Neural cell (in vitro differentiated cells): Measurements from ENCODE around the gene PDE3B. TPM values are rescaled to one million over a fixed set of nuclear protein-coding genes. Genes with fewer than 3 reads are reported as not detected.

Source experiments
- H2AFZ ChIP-seq: fragments of 200-600, 300-800 bp; sonication (generic), shearing (Covaris generic); 2 replicates; pipeline ENCODE4 v1.6.0; 2014; ENCODE audit warnings: low read depth, mild to moderate bottlenecking, antibody characterized with exemption, low read length, moderate library complexity
- H3F3A ChIP-seq: fragments of 200-600 bp; shearing (Covaris generic); 2 replicates; pipeline ENCODE4 v1.6.1; 2016; ENCODE audit warnings: mild to moderate bottlenecking, moderate library complexity, mixed read lengths, antibody characterized with exemption, low read length; ENCODE audit not compliant: insufficient read depth, poor library complexity, severe bottlenecking
- H3K27ac ChIP-seq: fragments of 200-600, 300-800 bp; sonication (generic), shearing (Covaris generic); 2 replicates; pipeline ENCODE4 v1.5.1; 2014; ENCODE audit warnings: mild to moderate bottlenecking, low read length, moderate library complexity
- H3K27me3 ChIP-seq: fragments of 300-800, 200-600 bp; sonication (generic), shearing (Covaris generic); 2 replicates; pipeline ENCODE4 v1.6.0; 2014; ENCODE audit warnings: mild to moderate bottlenecking, low read depth, low read length, moderate library complexity; ENCODE audit not compliant: insufficient read depth
- H3K36me3 ChIP-seq: fragments of 300-800, 200-600 bp; sonication (generic), shearing (Covaris generic); 2 replicates; pipeline ENCODE4 v1.5.1; 2014; ENCODE audit warnings: mild to moderate bottlenecking, antibody characterized with exemption, low read length, moderate library complexity; ENCODE audit not compliant: insufficient read depth
- H3K4me2 ChIP-seq: fragments of 300-800, 200-600 bp; sonication (generic), shearing (Covaris generic); 2 replicates; pipeline ENCODE4 v1.6.0; 2014; ENCODE audit warnings: mild to moderate bottlenecking, low read length
- H3K4me3 ChIP-seq: fragments of 300-800, 200-600 bp; sonication (generic), shearing (Covaris generic); 2 replicates; pipeline ENCODE4 v1.5.1; 2014; ENCODE audit warnings: mild to moderate bottlenecking, low read length, moderate library complexity
- H3K79me2 ChIP-seq: fragments of 200-600 bp; shearing (Covaris generic); replicated peaks from 2 replicates; pipeline ENCODE4 v1.6.0; 2014; ENCODE audit warnings: mild to moderate bottlenecking, low read length, moderate library complexity; ENCODE audit not compliant: insufficient read depth
- H3K9ac ChIP-seq: fragments of 300-800, 200-600 bp; sonication (generic), shearing (Covaris generic); 2 replicates; pipeline ENCODE4 v1.6.1; 2016; ENCODE audit warnings: mild to moderate bottlenecking, low read length, mixed read lengths
- H3K9me2 ChIP-seq: fragments of 200-600 bp; shearing (Covaris generic); 2 replicates; pipeline ENCODE4 v1.6.1; 2016; ENCODE audit warnings: mild to moderate bottlenecking, low read length, mixed read lengths; ENCODE audit not compliant: insufficient read depth
- H3K9me3 ChIP-seq: fragments of 200-600, 300-800 bp; sonication (generic), shearing (Covaris generic); 2 replicates; pipeline ENCODE4 v1.6.1; 2016; ENCODE audit warnings: mild to moderate bottlenecking, mixed run types, low read length, moderate library complexity, mixed read lengths
- H4K20me1 ChIP-seq: fragments of 200-600 bp; shearing (Covaris generic); 2 replicates; pipeline ENCODE4 v1.6.1; 2016; ENCODE audit warnings: mild to moderate bottlenecking, mixed run types; ENCODE audit not compliant: insufficient read depth
- CTCF ChIP-seq: fragments of 450-650 bp; IDR thresholded peaks from 2 replicates; pipeline ENCODE4 v1.5.1; 2014; ENCODE audit warnings: antibody characterized with exemption, mild to moderate bottlenecking, moderate library complexity; ENCODE audit not compliant: poor library complexity, severe bottlenecking
- EP300 ChIP-seq: fragments of 450-650 bp; conservative IDR thresholded peaks from 2 replicates; pipeline ENCODE4 v1.6.1; 2014; ENCODE audit warnings: antibody characterized with exemption, mild to moderate bottlenecking, moderate library complexity; ENCODE audit not compliant: poor library complexity, severe bottlenecking
- EZH2 ChIP-seq: fragments of 200-600, 300-800 bp; shearing (Covaris generic), sonication (generic); IDR thresholded peaks from 2 replicates; pipeline ENCODE4 v1.6.1; 2014; ENCODE audit warnings: antibody characterized with exemption, low read length, borderline replicate concordance, mild to moderate bottlenecking; ENCODE audit not compliant: insufficient read depth, poor library complexity, severe bottlenecking
- MXI1 ChIP-seq: fragments of 450-650 bp; conservative IDR thresholded peaks from 2 replicates; pipeline ENCODE4 v1.6.1; 2014; ENCODE audit warnings: antibody characterized with exemption, mild to moderate bottlenecking; ENCODE audit not compliant: poor library complexity, severe bottlenecking
- POLR2AphosphoS5 ChIP-seq: IDR thresholded peaks from 2 replicates; pipeline ENCODE4 v1.6.1; 2012
- RAD21 ChIP-seq: fragments of 450-650 bp; conservative IDR thresholded peaks from 2 replicates; pipeline ENCODE4 v1.6.1; 2014; ENCODE audit warnings: antibody characterized with exemption, mild to moderate bottlenecking, moderate library complexity
- REST ChIP-seq: IDR thresholded peaks from 2 replicates; pipeline ENCODE4 v1.6.1; 2012; ENCODE audit warnings: borderline replicate concordance
- SMC3 ChIP-seq: fragments of 450-650 bp; conservative IDR thresholded peaks from 2 replicates; pipeline ENCODE4 v1.6.1; 2014; ENCODE audit warnings: antibody characterized with exemption, mild to moderate bottlenecking, moderate library complexity; ENCODE audit not compliant: poor library complexity
- TAF1 ChIP-seq: IDR thresholded peaks from 2 replicates; pipeline ENCODE4 v1.6.1; 2012; ENCODE audit warnings: low read depth
- polyA plus RNA-seq: library from polyadenylated mRNA; depleted of rRNA; stranded (reverse); fragments of >200 nt; gene quantifications from 2 replicates; pipeline ENCODE4 v1.2.3, GENCODE V29; 2014

The PDE3B gene
- polyA plus RNA-seq, 1 donor from 2014 or later, result 13.8 TPM

GRCh38 chr11:14702760-14703159 is 59.2 kb downstream of the PDE3B start:
- no peaks in the 10 kb centered on the region for H3F3A ChIP-seq
- H4K20me1 ChIP-seq, result no peaks in the 10 kb centered on the region
- H3K4me3 ChIP-seq, result no peak overlapping the region
- H3K27ac ChIP-seq, result no peak overlapping the region
- no peaks in the 10 kb centered on the region for H3K36me3 ChIP-seq
- H3K9me2 ChIP-seq, result no peaks in the 10 kb centered on the region
- H2AFZ ChIP-seq, result no peak overlapping the region
- no peak overlapping the region for H3K4me2 ChIP-seq
- H3K79me2 ChIP-seq, result peaks cover 2% of the 10 kb centered on the region
- H3K27me3 ChIP-seq, result no peaks in the 10 kb centered on the region
- TF ChIP-seq TAF1 (no peak), EZH2 (no peak), EP300 (no peak), MXI1 (no peak), CTCF (no peak), POLR2AphosphoS5 (no peak)
- no peak overlapping the region for H3K9ac ChIP-seq
- H3K9me3 ChIP-seq, result no peaks in the 10 kb centered on the region

GRCh38 chr11:14703731-14704130 is 60.1 kb downstream of the PDE3B start:
- Histone ChIP-seq H3K4me2 (no peak overlapping the region), H2AFZ (no peak overlapping the region), H3K9me3 (no peaks in the 10 kb centered on the region), H3K27ac (no peak overlapping the region), H3K79me2 (no peaks in the 10 kb centered on the region), H4K20me1 (no peaks in the 10 kb centered on the region), H3K9me2 (no peaks in the 10 kb centered on the region), H3K9ac (no peak overlapping the region), H3K36me3 (no peaks in the 10 kb centered on the region), H3F3A (no peaks in the 10 kb centered on the region), H3K27me3 (no peaks in the 10 kb centered on the region), H3K4me3 (no peak overlapping the region)
- TF ChIP-seq TAF1, result no peak

GRCh38 chr11:14705067-14705466 is 61.5 kb downstream of the PDE3B start:
- H3K79me2 ChIP-seq, result no peaks in the 10 kb centered on the region
- H4K20me1 ChIP-seq, result no peaks in the 10 kb centered on the region
- no peak overlapping the region for H3K9ac ChIP-seq
- no peak overlapping the region for H3K27ac ChIP-seq
- H3K9me3 ChIP-seq, result no peaks in the 10 kb centered on the region
- H3K9me2 ChIP-seq, result no peaks in the 10 kb centered on the region
- no peak overlapping the region for H2AFZ ChIP-seq
- no peak for TF ChIP-seq SMC3
- no peak for TF ChIP-seq EP300
- TF ChIP-seq EZH2, result no peak
- TF ChIP-seq RAD21, result no peak
- no peak for TF ChIP-seq TAF1
- no peak for TF ChIP-seq REST
- TF ChIP-seq CTCF, result no peak
- no peak for TF ChIP-seq POLR2AphosphoS5
- no peak for TF ChIP-seq MXI1
- no peaks in the 10 kb centered on the region for H3K36me3 ChIP-seq
- no peak overlapping the region for H3K4me2 ChIP-seq
- no peaks in the 10 kb centered on the region for H3F3A ChIP-seq
- H3K27me3 ChIP-seq, result no peaks in the 10 kb centered on the region
- no peak overlapping the region for H3K4me3 ChIP-seq
